Measurements from ENCODE around the gene POLE.

DNA sequence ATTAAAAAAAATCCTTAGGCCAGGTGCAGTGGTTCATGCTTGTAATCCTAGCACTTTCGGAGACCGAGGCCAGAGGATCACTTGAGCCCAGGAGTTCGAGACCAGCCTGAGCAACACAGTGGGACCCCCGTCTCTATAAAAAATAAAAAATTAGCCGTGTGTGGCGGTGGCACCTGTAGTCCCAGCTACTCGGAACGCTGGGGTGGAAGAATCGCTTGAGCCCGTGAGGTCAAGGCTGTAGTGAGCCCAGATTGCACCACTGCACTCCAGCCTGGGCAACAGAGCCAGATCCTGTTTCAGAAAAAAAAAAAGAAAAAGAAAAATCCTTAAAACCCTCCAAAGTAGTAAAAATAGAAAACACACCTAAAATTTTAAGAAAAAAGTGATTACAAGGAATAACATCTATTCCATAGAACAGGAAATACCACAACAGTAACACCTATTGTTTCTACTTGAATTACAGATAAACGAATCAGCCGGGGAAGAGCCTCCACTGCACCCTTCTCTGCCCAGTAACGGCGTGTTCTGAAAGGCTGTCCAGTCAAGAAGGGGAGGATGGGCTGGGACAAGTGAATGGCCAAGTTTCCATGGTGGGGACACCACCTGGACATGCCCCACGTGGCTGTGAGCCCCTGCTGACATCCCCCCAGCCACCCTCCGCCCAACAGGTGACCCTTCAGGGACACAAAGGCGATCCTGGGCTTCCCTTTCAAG is 17.8 kb downstream of the POLE start:
- TF ChIP-seq EZH2 (IDR thresholded peaks at IDR 0.05) (no peak), POLR2AphosphoS5 (IDR thresholded peaks at IDR 0.05; ENCODE audit: borderline replicate concordance, low read depth, low read length) (no peak)

Measured in SK-N-MC (cell line).